AG04450 (cell line): Measurements from ENCODE around the gene PAMR1. TPM values are rescaled to one million over a fixed set of nuclear protein-coding genes. Genes with fewer than 3 reads are reported as not detected.

Experiments used
- CTCF ChIA-PET: fragments of 300-600, 350-600 bp; formaldehyde crosslinking; extraction: SDS; loops from one replicate; lab custom pipeline; 2022; ENCODE audit warnings: antibody characterized with exemption, inconsistent platforms; lab: Charles Lee
- POLR2A ChIA-PET: fragments of 350-600 bp; formaldehyde crosslinking; extraction: SDS; loops from one replicate; lab custom pipeline; 2021; ENCODE audit warnings: antibody characterized with exemption, inconsistent platforms; lab: Yijun Ruan, JAX
- DNase-seq: peaks from one replicate; pipeline ENCODE4 v3.0.0-alpha.2; 2011; ENCODE audit warnings: low read depth, low spot score
- H3K27ac ChIP-seq: one replicate; pipeline ENCODE4 v1.5.1; 2012; ENCODE audit warnings: low read depth, low read length, control low read depth
- H3K27me3 ChIP-seq: one replicate; pipeline ENCODE4 v1.6.0; 2012; ENCODE audit warnings: low read length; ENCODE audit not compliant: control insufficient read depth, insufficient read depth
- H3K4me3 ChIP-seq: 2 replicates; pipeline ENCODE4 v1.5.1; 2011; ENCODE audit warnings: mild to moderate bottlenecking, low read depth, low read length, control low read depth
- H3K9me3 ChIP-seq: 2 replicates; pipeline ENCODE4 v1.5.1; 2012; ENCODE audit warnings: low read length; ENCODE audit not compliant: control insufficient read depth, insufficient read depth
- polyA plus RNA-seq: library from polyadenylated mRNA; depleted of rRNA; stranded (reverse); fragments of >200 nt; gene quantifications from 2 replicates; pipeline ENCODE4 v1.2.3, GENCODE V29; 2011
- TF ChIP-seq, protein P1 (sequence below): IDR thresholded peaks from 2 replicates; pipeline ENCODE4 v1.5.1; 2011; ENCODE audit warnings: low read depth, low read length, control low read depth, inconsistent platforms

Gene PAMR1
- polyA plus RNA-seq, 1 experiment, result 215 TPM

DNA sequence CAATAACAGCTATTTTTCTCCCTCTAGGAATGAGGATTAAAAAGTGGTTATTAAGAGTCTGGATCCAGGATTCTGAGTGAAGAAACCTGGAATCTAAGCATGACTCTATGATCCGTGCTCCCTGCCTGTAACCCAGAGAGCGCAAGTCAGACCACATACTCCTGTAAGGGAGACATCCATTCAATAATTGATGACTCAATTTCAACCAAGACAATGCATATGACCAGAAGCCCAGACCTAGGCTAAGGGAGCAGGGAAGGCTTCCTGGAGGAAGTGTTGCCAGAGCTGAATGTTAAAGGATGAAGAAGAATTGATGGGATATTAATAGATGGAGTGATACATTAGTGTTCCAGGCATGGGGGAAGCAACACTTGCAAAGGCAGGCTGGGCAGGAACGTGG is 13.8 kb upstream of the PAMR1 start:
- Histone ChIP-seq H3K4me3 (no peak overlapping the region), H3K9me3 (no peaks in the 10 kb centered on the region), H3K27me3 (no peaks in the 10 kb centered on the region), H3K27ac (peak overlapping the region; percentile 77)
- TF ChIP-seq, protein P1, sequence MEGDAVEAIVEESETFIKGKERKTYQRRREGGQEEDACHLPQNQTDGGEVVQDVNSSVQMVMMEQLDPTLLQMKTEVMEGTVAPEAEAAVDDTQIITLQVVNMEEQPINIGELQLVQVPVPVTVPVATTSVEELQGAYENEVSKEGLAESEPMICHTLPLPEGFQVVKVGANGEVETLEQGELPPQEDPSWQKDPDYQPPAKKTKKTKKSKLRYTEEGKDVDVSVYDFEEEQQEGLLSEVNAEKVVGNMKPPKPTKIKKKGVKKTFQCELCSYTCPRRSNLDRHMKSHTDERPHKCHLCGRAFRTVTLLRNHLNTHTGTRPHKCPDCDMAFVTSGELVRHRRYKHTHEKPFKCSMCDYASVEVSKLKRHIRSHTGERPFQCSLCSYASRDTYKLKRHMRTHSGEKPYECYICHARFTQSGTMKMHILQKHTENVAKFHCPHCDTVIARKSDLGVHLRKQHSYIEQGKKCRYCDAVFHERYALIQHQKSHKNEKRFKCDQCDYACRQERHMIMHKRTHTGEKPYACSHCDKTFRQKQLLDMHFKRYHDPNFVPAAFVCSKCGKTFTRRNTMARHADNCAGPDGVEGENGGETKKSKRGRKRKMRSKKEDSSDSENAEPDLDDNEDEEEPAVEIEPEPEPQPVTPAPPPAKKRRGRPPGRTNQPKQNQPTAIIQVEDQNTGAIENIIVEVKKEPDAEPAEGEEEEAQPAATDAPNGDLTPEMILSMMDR, result no peak
- ChIA-PET CTCF (no interaction called here), POLR2A (interaction anchor here (1.4 to 1.5 kb wide), 3 partner anchors 9 to 13 kb away, joined by 4 to 9 read pairs (median 4); no protein-coding TSS in a partner anchor)
- DNase-seq, result no peak

- Histone ChIP-seq H3K27ac (no peak overlapping the region), H3K4me3 (no peak overlapping the region), H3K27me3 (no peaks in the 10 kb centered on the region), H3K9me3 (no peaks in the 10 kb centered on the region)
- TF ChIP-seq, protein P1, result no peak
- CTCF ChIA-PET, result no interaction called here
- POLR2A ChIA-PET, result interaction anchor here (1.5 kb wide), 1 partner anchor 10 kb away, joined by 3 read pairs; no protein-coding TSS in a partner anchor
- no peak for DNase-seq
These were observed 11.1 kb upstream of the PAMR1 start for GRCh38 chr11:35536470-35536869.

DNA sequence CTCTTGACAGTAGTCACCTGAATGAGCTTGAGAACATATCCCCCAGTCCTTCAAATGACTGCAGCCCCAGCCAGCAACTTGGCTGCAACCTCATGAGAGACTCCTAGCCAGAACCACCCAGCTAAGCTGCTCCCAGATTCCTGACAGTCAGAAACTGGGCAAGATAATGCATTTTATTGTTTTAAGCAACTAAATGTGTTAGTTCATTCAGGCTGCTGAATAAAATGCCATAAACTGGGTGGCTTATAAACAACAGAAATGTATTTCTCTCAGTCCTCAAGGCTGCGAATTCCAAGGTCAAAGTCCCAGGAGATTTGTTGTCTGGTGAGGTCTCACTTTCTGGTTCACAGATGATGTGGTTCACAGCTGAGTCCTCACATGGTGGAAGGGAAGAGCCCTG is 5.8 kb upstream of the PAMR1 start:
- CTCF ChIA-PET, result no interaction called here
- no peaks in the 10 kb centered on the region for H3K27me3 ChIP-seq
- TF ChIP-seq, protein P1, result no peak
- no peak overlapping the region for H3K4me3 ChIP-seq
- no peak for DNase-seq
- peak overlapping the region; percentile 94 for H3K27ac ChIP-seq
- no peaks in the 10 kb centered on the region for H3K9me3 ChIP-seq
- POLR2A ChIA-PET, result interaction anchor here (0.6 to 1.8 kb wide), 3 partner anchors 9 to 901 kb away, joined by 3 to 9 read pairs (median 5); no protein-coding TSS in a partner anchor

- no peak overlapping the region for H3K4me3 ChIP-seq
- no peaks in the 10 kb centered on the region for H3K27me3 ChIP-seq
- no peaks in the 10 kb centered on the region for H3K9me3 ChIP-seq
- peak; percentile 92 for DNase-seq
- TF ChIP-seq, protein P1, result no peak
- ChIA-PET CTCF (interaction anchor here (1.0 kb wide), 1 partner anchor 42 kb away, joined by 3 read pairs; no protein-coding TSS in a partner anchor), POLR2A (interaction anchor here (1.0 to 1.8 kb wide), 4 partner anchors 10 to 20 kb away, joined by 3 to 9 read pairs (median 6); no protein-coding TSS in a partner anchor)
- peak overlapping the region; percentile 94 for H3K27ac ChIP-seq
These were observed 4.6 kb upstream of the PAMR1 start for GRCh38 chr11:35529971-35530495.

DNA sequence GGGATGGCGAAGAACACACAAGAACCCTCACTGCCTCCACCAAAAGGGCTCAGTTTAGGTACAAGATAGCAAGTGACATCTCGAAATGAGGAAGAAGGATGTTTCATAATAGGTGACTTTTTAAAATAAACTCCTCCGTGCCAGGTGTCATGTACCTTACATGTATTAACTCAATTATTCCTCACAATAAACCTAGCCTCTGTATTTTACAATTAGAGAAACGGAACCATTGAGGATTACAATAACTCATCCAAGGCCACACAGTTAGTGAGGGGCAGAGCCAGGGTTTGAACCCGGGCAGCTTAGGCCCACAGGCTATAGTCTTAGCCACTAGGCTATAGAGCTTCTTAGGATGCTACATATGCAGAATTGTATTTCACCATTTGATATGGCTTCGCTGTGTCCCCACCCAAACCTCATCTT is 965 bp upstream of the PAMR1 start:
- TF ChIP-seq, protein P1, result no peak
- no peak for DNase-seq
- Histone ChIP-seq H3K27ac (peak overlapping the region; percentile 72), H3K4me3 (peak overlapping the region; percentile 75), H3K27me3 (no peaks in the 10 kb centered on the region), H3K9me3 (no peaks in the 10 kb centered on the region)
- POLR2A ChIA-PET, result interaction anchor here (0.9 to 1.7 kb wide), 3 partner anchors 9 to 23 kb away, joined by 3 to 5 read pairs (median 3); no protein-coding TSS in a partner anchor
- CTCF ChIA-PET, result interaction anchor here (1.0 to 4.6 kb wide), 5 partner anchors 15 to 296 kb away, joined by 3 to 26 read pairs (median 3); no protein-coding TSS in a partner anchor
